DND-41 (cell line): ENCODE results near the gene DNAAF9.
"Not testable (repeated sequence)": the region's sequence is repeated elsewhere in the genome, so short reads cannot be mapped to it uniquely, and the experiment has no call there.

ENCODE experiments used
- ATAC-seq: fragments of 200-7000 bp; cut with Tn5 transposase; 3 replicates; pipeline ENCODE4 v1.9.1; 2021; ENCODE audit warnings: low read depth; ENCODE audit not compliant: insufficient read depth
- DNase-seq: peaks from one replicate; pipeline ENCODE4 v3.0.0-alpha.2; 2020
- H2AFZ ChIP-seq: 2 replicates; pipeline ENCODE4 v1.6.0; 2012; ENCODE audit warnings: low read depth, low read length
- H3K27ac ChIP-seq: 2 replicates; pipeline ENCODE4 v1.5.1; 2012; ENCODE audit warnings: low read length, inconsistent platforms
- H3K27me3 ChIP-seq: fragments of 200-600 bp; sonication (generic); 2 replicates; pipeline ENCODE4 v1.6.0; 2012; ENCODE audit warnings: low read length, mild to moderate bottlenecking, inconsistent platforms; ENCODE audit not compliant: insufficient read depth, poor library complexity
- H3K36me3 ChIP-seq: 2 replicates; pipeline ENCODE4 v1.5.1; 2012; ENCODE audit warnings: low read length, inconsistent platforms; ENCODE audit not compliant: insufficient read depth
- H3K4me1 ChIP-seq: 2 replicates; pipeline ENCODE4 v1.5.1; 2012; ENCODE audit warnings: mild to moderate bottlenecking, low read length; ENCODE audit not compliant: insufficient read depth
- H3K4me2 ChIP-seq: 2 replicates; pipeline ENCODE4 v1.6.0; 2012; ENCODE audit warnings: mild to moderate bottlenecking, moderate library complexity, low read length, inconsistent platforms; ENCODE audit not compliant: insufficient read depth
- H3K4me3 ChIP-seq, 2 experiments: fragments of 200-600 bp in 1 of 2; shearing (Covaris generic) in 1 of 2; 2 replicates each; pipeline ENCODE4 v1.5.1; 2012 to 2016; ENCODE audit warnings: inconsistent platforms in 2 of 2, low read length in 2 of 2, mild to moderate bottlenecking in 2 of 2, low read depth in 1 of 2, moderate library complexity in 1 of 2
- H3K79me2 ChIP-seq: 2 replicates; pipeline ENCODE4 v1.6.0; 2012; ENCODE audit warnings: low read length, inconsistent platforms; ENCODE audit not compliant: insufficient read depth
- H3K9ac ChIP-seq: 2 replicates; pipeline ENCODE4 v1.6.0; 2012; ENCODE audit warnings: low read depth, mild to moderate bottlenecking, inconsistent platforms, low read length, moderate library complexity
- H3K9me3 ChIP-seq: 2 replicates; pipeline ENCODE4 v1.5.1; 2012; ENCODE audit warnings: low read length, moderate library complexity, mild to moderate bottlenecking, inconsistent platforms; ENCODE audit not compliant: insufficient read depth, severe bottlenecking
- H4K20me1 ChIP-seq: 2 replicates; pipeline ENCODE4 v1.6.0; 2012; ENCODE audit warnings: low read length; ENCODE audit not compliant: insufficient read depth
- CTCF ChIP-seq: IDR thresholded peaks from 2 replicates; pipeline ENCODE4 v1.5.1; 2012; ENCODE audit warnings: borderline replicate concordance, low read length, moderate library complexity, mild to moderate bottlenecking; ENCODE audit not compliant: poor library complexity, severe bottlenecking; ENCODE audit errors: extremely low read depth
- EZH2 ChIP-seq: IDR thresholded peaks from 3 replicates; pipeline ENCODE4 v1.6.1; 2012; ENCODE audit warnings: borderline replicate concordance, low read depth, mild to moderate bottlenecking, moderate library complexity, low read length, inconsistent platforms; ENCODE audit not compliant: severe bottlenecking

The DNAAF9 gene

GRCh38 chr20:3420211-3420707, 12.8 kb upstream of the DNAAF9 start:
- Histone ChIP-seq H3K79me2 (no peaks in the 10 kb centered on the region), H3K4me2 (no peak overlapping the region), H3K36me3 (no peaks in the 10 kb centered on the region), H3K4me3 (no peak overlapping the region), H3K9ac (no peak overlapping the region), H4K20me1 (no peaks in the 10 kb centered on the region), H2AFZ (no peak overlapping the region), H3K27me3 (no peaks in the 10 kb centered on the region), H3K27ac (no peak overlapping the region), H3K9me3 (no peaks in the 10 kb centered on the region), H3K4me1 (no peaks in the 10 kb centered on the region)
- DNase-seq (no peak), ATAC-seq (no peak)
- TF ChIP-seq EZH2: no peak

GRCh38 chr20:3418161-3418560, 10.7 kb upstream of the DNAAF9 start:
- H3K4me2 ChIP-seq, H3K4me1 ChIP-seq, H3K9me3 ChIP-seq, DNase-seq, ATAC-seq, H2AFZ ChIP-seq, H3K27ac ChIP-seq, H3K36me3 ChIP-seq, H3K79me2 ChIP-seq, H3K9ac ChIP-seq, H3K27me3 ChIP-seq, H3K4me3 ChIP-seq, H4K20me1 ChIP-seq: not testable (repeated sequence)

GRCh38 chr20:3414122-3414521, 6.7 kb upstream of the DNAAF9 start:
- Histone ChIP-seq H3K9ac (no peak overlapping the region), H3K27ac (no peak overlapping the region), H3K79me2 (no peaks in the 10 kb centered on the region), H3K4me3 (no peak overlapping the region), H4K20me1 (no peaks in the 10 kb centered on the region), H3K27me3 (peaks cover 9% of the 10 kb centered on the region), H3K4me2 (no peak overlapping the region), H3K36me3 (no peaks in the 10 kb centered on the region), H2AFZ (no peak overlapping the region), H3K4me1 (no peaks in the 10 kb centered on the region), H3K9me3 (no peaks in the 10 kb centered on the region)
- TF ChIP-seq EZH2 (no peak), CTCF (no peak)
- ATAC-seq (no peak), DNase-seq (no peak)

- Histone ChIP-seq H3K27me3 (peaks cover 13% of the 10 kb centered on the region), H3K9me3 (no peaks in the 10 kb centered on the region), H3K9ac (no peak overlapping the region), H3K4me2 (no peak overlapping the region), H3K79me2 (no peaks in the 10 kb centered on the region), H3K4me1 (peaks cover under 1% of the 10 kb centered on the region; the same call in 1 of the 2 replicates), H4K20me1 (no peaks in the 10 kb centered on the region; the same call in 1 of the 2 replicates), H3K27ac (no peak overlapping the region), H3K4me3 (no peak overlapping the region), H2AFZ (no peak overlapping the region), H3K36me3 (no peaks in the 10 kb centered on the region)
- TF ChIP-seq CTCF: no peak
- ATAC-seq: no peak
- no peak for DNase-seq
These were observed 6.0 kb upstream of the DNAAF9 start for GRCh38 chr20:3413393-3413889.
